ENCODE measurements around the gene GOLGA8O.
"Not testable (repeated sequence)": the region's sequence is repeated elsewhere in the genome, so short reads cannot be mapped to it uniquely, and the experiment has no call there.

GOLGA8O gene

GRCh38 chr15:32455534-32455933 lies at the start of gene GOLGA8O:
TSS of gene GOLGA8O (minus strand) at chr15:32455634. CDS start at chr15:32455536, 98 bp downstream.
- not testable (repeated sequence) for DNase-seq

DNA sequence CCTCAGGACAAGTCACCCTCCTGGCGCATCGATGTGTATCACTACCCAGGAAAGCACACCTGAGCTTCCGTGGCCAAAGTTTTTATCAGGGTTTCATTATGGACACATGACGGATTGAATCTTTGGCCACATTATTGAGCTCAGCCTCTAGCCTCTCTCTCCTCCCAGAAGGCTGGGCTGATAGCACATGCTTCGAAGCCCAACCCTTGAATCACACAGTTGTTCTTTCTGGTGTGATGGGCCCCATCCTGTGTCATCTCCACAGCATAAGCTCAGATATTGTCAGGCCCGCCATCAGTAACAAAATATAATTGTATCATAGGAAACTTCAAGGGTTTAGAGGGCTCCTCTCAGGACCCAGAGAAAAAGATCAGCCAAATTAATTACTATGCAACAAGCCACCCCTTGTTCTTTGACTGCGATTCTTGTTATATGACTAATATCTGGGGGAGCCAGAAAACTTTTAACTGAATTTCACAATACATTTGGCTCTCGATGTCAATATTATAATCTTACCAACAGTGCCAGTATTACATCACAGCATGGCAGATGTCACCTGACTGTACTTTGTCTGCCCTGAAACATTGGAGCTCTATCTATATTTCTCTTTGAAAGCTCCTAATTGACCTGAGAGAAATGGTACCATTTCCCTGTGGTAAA lies 48.8 kb upstream of the GOLGA8O start:
- DNase-seq, result not testable (repeated sequence)

DNA sequence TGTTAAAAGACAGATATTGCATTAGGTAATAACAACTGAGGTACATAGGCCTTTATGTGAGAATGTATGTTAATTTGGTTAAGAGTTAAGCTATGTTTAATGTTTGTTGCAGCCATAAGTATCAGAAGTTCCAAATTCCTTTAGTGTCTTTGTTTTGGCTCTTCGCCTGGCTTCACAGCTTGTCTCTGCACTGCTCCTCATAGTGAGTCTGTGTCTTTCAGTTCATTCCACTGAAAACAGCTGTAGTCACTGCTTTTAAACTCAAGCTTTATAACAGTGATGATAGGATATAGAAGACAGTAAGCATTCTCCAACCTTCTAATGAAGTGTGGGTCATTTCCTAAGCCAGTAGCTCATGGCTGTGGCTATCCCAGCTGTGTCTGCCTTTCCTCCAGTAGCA lies 47.5 kb upstream of the GOLGA8O start:
- DNase-seq, result not testable (repeated sequence)

GRCh38 chr15:32492768-32493167 lies 37.3 kb upstream of the GOLGA8O start:
- DNase-seq, result not testable (repeated sequence)

DNA sequence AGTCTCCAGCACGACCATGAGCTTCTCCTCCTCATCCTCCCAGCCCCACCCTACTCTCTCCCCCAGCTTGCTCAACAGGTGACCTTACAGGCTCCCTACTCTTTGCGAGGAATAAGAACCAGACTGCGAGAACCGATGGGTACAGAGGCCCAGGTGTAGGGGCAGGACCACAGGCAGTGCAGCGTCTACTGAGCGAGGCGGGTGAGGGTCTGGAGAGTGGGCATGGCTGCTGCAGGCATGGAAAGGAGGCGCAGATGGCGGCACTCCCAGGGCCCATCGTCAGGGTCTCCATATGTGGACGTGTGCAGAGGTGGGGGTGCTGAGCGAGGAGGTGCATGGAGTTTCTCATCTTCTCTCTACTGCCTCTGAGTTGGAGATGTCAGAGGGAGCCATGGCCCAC lies 31.0 kb upstream of the GOLGA8O start:
- DNase-seq, result not testable (repeated sequence)

- DNase-seq, result not testable (repeated sequence)
Observed at GRCh38 chr15:32483377-32483776, 27.9 kb upstream of the GOLGA8O start.

GRCh38 chr15:32481683-32482082 lies 26.2 kb upstream of the GOLGA8O start:
- DNase-seq, result not testable (repeated sequence)

DNA sequence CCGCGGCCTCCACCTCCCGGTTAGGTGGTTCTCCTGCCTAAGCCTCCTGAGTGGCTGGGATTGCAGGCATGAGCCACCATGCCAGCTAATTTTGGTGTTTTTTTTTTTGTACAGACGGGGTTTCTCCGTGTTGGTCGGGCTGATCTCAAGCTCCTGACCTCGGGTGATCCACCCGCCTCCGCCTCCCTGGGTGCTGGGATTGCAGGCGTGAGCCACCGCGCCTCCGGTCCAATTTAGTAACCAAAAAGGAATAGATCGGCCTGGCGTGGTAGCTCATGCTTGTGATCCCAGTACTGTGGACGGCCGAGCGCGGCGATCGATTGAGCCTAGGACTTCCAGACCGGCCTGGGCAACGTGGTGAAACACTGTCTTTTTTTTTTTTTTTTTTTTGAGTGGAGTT lies 12.6 kb upstream of the GOLGA8O start:
- not testable (repeated sequence) for DNase-seq

DNA sequence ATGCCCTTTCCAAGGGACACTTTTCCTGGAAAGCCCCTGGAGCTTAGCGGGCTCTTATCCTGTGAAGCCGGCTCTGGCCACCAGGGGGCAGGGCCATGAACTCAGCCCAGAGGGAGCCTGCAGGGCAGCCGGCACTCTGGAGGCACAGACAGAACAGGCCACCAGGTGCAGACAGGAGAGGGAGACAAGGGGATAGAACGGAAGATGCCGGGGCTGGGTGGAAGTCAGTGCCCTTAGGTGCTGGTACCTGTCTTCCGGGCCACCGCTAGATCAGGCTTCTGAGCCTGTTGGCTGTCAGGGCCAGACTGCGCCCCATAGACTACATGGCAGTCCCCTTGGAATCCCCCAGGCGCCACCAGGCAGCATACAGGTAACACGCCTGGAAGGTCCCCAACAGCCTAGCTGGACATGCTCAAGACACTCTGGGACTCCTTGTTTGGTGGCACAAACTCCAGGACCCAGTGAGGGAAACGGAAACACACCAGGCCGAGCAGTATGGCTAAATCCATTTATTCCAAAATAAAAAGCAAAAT lies 14.9 kb downstream of the GOLGA8O start:
- not testable (repeated sequence) for DNase-seq

DNA sequence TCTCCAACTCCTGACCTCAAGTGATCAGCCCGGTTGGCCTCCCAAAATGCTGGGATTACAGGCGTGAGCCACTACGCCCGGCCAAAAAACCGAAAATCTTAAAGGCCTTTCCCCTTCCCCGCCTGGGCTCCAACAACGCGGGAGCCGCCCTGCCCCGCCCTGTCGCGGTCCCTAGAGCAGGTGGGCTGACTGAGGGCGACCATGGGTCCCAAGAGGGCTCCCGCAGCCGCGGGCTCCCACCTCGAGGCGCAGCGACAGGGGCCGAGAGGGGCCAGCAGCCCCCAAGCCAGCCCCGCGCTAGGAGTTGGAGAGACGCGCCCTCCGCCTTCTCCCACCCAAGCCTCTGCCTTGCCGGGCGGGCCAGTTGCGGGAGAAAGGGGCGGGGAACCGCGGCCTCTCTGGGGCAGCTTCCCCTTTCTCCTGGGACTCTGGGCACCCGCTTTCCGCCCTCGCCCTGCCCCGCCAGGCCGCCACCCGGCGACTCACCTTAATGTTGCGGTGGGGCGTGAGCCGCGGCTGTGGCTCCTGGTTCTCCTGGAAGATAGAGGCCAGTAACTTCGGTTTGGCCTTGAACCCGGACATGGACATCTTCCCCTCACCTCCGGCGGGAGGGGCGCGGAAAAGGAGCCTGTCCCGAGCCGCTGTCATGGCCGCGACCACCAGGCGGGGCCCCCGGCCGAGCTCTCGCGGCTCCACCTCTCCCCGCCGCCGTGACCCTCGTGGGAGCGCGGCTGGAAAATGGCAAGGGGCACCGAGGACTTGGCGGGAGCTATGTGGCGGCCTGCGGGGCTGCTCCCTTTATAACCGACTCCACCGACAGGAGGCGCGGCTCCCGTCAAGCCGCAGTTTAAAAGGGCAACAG lies 21.1 kb downstream of the GOLGA8O start:
- DNase-seq, result not testable (repeated sequence)

- not testable (repeated sequence) for DNase-seq
Observed at GRCh38 chr15:32427635-32428034, 27.8 kb downstream of the GOLGA8O start.

DNA sequence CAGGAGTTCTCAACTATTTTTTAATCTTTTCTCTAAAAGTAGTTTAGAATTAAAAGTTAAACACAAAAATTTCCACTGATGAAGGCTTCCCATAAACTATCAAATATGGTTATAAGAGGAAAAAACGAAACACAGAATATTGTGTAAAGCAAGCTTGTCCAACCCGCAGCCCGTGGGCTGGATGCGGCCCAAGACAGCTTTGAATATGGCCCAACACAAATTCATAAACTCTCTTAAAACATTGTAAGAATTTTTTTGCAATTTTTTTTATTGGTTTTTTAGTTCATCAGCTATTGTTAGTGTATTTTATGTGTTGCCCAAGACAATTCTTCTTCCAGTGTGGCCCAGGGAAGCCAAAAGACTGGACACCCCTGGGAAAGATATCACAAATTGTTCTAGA lies 28.9 kb downstream of the GOLGA8O start:
- DNase-seq, result not testable (repeated sequence)

DNA sequence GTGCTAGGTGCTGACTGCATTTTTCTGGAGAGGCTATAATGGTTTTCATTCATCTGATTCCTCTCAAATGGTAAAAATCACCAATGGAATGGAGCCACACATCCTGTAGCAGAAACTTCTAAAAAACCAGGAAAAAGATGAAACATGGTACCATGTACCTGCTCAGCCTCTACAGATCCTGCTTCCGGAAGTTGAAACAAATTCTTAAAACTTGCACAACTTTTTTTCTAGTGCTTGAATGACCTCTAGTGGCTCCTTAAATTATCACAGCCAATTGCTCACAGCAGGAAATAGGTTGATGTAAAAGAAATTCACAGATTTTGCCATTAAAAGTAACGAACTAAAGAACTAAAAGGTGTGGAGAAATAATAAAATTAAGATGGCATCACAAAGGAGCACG lies 47.5 kb downstream of the GOLGA8O start:
- DNase-seq, result not testable (repeated sequence)

DNA sequence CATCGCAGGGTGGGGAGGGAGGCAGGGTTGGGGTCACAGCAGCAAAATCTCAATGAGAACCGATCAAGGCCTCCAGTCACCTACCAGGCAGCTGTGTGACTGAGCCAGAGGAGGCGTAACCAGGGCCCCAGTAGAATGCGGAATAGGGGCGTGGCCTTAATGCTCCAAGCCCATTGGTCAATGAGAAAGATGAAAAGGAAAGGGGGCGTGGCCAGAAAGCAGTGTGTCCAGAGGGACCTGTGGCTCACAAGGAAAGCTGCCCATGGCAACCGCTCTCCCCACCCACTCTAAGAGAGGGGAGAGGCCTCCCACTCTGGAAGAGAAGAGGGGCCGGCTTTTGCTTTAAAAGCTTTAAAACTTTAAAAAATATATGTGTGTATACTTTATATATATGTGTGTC lies 52.2 kb downstream of the GOLGA8O start, which contains the start of gene GOLGA8K:
Gene GOLGA8K (minus strand): TSS at position 101 of the 400 bp plus-strand sequence. CDS start 98 bp downstream, at position 3.
- not testable (repeated sequence) for DNase-seq

DNA sequence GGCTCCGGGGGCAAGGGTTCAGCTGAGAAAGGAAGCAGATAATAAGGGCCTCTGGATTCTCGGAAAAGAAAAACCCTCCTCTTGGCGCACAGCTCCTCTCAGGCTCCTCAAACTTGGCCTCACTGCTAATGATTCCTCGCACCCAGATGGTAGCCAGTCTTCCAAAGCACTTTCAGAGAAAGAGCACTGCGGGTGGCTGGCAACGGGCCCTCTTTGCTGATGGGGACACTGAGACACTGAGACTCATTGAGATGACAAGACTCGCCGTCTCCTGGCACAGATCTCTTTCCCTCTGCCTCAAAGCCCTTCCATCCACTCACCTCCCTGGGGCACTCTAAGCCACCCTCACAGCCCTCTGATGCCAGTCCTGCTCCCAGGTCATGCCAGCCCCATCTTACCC lies 58.9 kb downstream of the GOLGA8O start:
- not testable (repeated sequence) for DNase-seq
